ENCODE measurements around the gene SMIM35.

The SMIM35 gene

GRCh38 chr11:118017631-118018315 lies 69.0 kb downstream of the SMIM35 start:
- no peak overlapping the region for H3K4me3 ChIP-seq (ENCODE audit: extremely low read depth, insufficient read depth, low read length, poor library complexity, severe bottlenecking)
- H3K36me3 ChIP-seq (ENCODE audit: control insufficient read depth, insufficient read depth, low read length): no peaks in the 10 kb centered on the region
- 70% methylated on average over 2 of the region's 4 CpGs; no CpG with 5 or more reads in 1 of the 2 experiments for WGBS, 2 experiments (ENCODE audit: insufficient coverage in 2 of 2)
- no peaks in the 10 kb centered on the region for H3K4me1 ChIP-seq (ENCODE audit: control insufficient read depth, insufficient read depth, low read length, poor library complexity, severe bottlenecking)
- H3K27ac ChIP-seq (ENCODE audit: low read depth, low read length, severe bottlenecking): no peak overlapping the region
- peaks cover 5% of the 10 kb centered on the region for H3K9me3 ChIP-seq (ENCODE audit: control insufficient read depth, low read length)

DNA sequence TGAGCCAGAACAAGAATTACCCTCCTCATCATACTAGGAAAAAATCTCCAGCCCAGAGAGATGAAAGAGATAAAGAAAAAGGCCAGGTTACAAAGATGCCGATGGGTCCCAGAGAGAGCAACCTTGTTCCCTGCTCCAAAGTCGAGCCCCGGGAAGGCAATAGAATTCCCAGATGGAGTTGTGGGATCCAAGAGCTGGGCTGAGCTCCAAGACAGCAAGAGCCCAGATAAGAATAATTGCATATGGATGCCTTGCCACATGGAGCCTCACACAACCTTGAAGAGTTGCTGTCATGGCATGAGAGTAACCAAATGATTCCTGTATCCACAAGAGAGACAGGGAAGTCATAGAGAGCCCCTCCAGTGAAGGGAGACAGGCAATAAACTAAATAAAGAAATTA lies 69.7 kb downstream of the SMIM35 start:
- Histone ChIP-seq H3K36me3 (ENCODE audit: control insufficient read depth, insufficient read depth, low read length) (no peaks in the 10 kb centered on the region), H3K27ac (ENCODE audit: low read depth, low read length, severe bottlenecking) (no peak overlapping the region), H3K4me1 (ENCODE audit: control insufficient read depth, insufficient read depth, low read length, poor library complexity, severe bottlenecking) (peaks cover 6% of the 10 kb centered on the region), H3K4me3 (ENCODE audit: extremely low read depth, insufficient read depth, low read length, poor library complexity, severe bottlenecking) (no peak overlapping the region), H3K9me3 (ENCODE audit: control insufficient read depth, low read length) (peaks cover 5% of the 10 kb centered on the region)
- WGBS, 2 experiments (ENCODE audit: insufficient coverage in 2 of 2): 89 to 98% methylated on average over 3 of the region's 3 CpGs

DNA sequence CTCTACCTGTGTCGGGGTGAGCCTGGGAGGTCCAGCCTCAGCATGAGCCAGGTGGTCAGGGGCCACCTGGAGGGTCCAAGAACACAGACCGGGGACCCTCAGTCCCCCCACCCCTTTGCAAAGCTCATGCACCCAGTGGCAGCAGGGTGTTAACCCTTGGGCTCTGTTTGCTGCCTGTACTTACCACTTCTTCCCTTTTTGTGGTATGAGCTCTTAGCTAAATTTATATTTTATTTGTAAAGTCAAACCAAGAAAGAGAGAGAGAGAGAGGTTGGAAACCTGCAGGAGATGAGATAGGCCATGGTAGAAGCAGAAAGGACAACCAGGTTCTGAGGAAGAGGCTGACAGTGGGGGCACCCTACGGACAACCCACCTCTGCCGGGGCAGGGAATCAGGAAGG lies 70.7 kb downstream of the SMIM35 start:
- Histone ChIP-seq H3K4me3 (ENCODE audit: extremely low read depth, insufficient read depth, low read length, poor library complexity, severe bottlenecking) (no peak overlapping the region), H3K9me3 (ENCODE audit: control insufficient read depth, low read length) (peaks cover 5% of the 10 kb centered on the region), H3K27ac (ENCODE audit: low read depth, low read length, severe bottlenecking) (no peak overlapping the region), H3K4me1 (ENCODE audit: control insufficient read depth, insufficient read depth, low read length, poor library complexity, severe bottlenecking) (peaks cover 12% of the 10 kb centered on the region), H3K36me3 (ENCODE audit: control insufficient read depth, insufficient read depth, low read length) (no peaks in the 10 kb centered on the region)
- WGBS, 2 experiments (ENCODE audit: insufficient coverage in 2 of 2): 81 to 90% methylated on average over 1 to 2 of the region's 4 CpGs

GRCh38 chr11:118015385-118015841 lies 71.3 kb downstream of the SMIM35 start:
- H3K9me3 ChIP-seq (ENCODE audit: control insufficient read depth, low read length): peaks cover 5% of the 10 kb centered on the region
- no peak overlapping the region for H3K4me3 ChIP-seq (ENCODE audit: extremely low read depth, insufficient read depth, low read length, poor library complexity, severe bottlenecking)
- H3K27ac ChIP-seq (ENCODE audit: low read depth, low read length, severe bottlenecking): no peak overlapping the region
- H3K4me1 ChIP-seq (ENCODE audit: control insufficient read depth, insufficient read depth, low read length, poor library complexity, severe bottlenecking): peaks cover 12% of the 10 kb centered on the region
- H3K36me3 ChIP-seq (ENCODE audit: control insufficient read depth, insufficient read depth, low read length): no peaks in the 10 kb centered on the region
- 92 to 93% methylated on average over 8 of the region's 11 CpGs for WGBS, 2 experiments (ENCODE audit: insufficient coverage in 2 of 2)

DNA sequence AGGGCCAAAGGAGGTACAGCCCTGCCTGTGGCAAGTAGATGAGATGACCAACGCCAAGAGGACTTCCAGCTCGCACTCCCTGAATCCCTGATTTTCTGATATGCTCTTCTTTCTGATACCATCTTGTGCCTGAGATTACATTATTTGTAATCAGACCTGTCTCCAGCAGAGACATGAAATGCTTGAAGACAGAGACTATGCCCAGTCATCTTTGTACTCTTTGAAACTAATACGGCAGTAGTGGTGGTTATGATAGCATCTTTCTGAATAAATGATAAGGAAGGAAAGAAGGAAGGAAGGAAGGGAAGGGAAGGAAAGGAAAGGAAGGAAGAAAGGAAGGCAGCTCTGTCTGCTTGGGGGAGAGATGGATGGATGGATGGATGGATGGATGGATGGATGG lies 72.7 kb downstream of the SMIM35 start:
- no peak overlapping the region for H3K4me3 ChIP-seq (ENCODE audit: extremely low read depth, insufficient read depth, low read length, poor library complexity, severe bottlenecking)
- H3K36me3 ChIP-seq (ENCODE audit: control insufficient read depth, insufficient read depth, low read length): no peaks in the 10 kb centered on the region
- WGBS, 2 experiments (ENCODE audit: insufficient coverage in 2 of 2): 93 to 97% methylated on average over 3 of the region's 3 CpGs
- H3K27ac ChIP-seq (ENCODE audit: low read depth, low read length, severe bottlenecking): no peak overlapping the region
- peaks cover 5% of the 10 kb centered on the region for H3K9me3 ChIP-seq (ENCODE audit: control insufficient read depth, low read length)
- peaks cover 12% of the 10 kb centered on the region for H3K4me1 ChIP-seq (ENCODE audit: control insufficient read depth, insufficient read depth, low read length, poor library complexity, severe bottlenecking)

DNA sequence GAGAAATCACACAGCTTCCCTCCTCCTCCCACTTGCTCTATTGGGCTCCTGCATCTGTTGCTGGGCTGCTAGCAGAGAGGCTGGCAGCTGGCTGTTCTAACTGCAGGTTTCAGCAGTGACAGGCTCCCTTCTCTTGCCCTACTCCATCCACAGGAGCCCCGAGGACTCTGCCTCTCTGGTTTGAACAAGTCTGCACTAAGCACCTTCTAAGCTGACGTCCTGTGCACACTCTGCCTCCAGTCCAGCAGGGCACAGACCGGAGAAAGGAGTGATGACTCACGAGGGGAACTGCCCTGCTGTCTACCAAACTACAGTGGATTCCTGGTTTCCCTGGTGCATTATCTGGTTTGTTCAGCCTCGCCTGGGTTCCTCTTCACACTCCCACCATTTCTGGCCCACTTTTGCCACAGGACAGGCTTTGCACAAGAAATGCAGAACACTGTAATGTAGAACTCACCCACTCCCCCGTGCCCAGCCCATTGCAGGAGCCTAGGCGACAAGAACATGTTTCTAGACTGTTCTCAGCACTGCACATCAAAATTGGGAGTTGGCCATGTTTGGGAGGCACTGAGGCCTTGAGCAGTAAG lies 74.6 kb downstream of the SMIM35 start:
- Histone ChIP-seq H3K27ac (ENCODE audit: low read depth, low read length, severe bottlenecking) (no peak overlapping the region), H3K9me3 (ENCODE audit: control insufficient read depth, low read length) (no peaks in the 10 kb centered on the region)
- WGBS, 2 experiments (ENCODE audit: insufficient coverage in 2 of 2): 73 to 80% methylated on average over 4 to 7 of the region's 7 CpGs

DNA sequence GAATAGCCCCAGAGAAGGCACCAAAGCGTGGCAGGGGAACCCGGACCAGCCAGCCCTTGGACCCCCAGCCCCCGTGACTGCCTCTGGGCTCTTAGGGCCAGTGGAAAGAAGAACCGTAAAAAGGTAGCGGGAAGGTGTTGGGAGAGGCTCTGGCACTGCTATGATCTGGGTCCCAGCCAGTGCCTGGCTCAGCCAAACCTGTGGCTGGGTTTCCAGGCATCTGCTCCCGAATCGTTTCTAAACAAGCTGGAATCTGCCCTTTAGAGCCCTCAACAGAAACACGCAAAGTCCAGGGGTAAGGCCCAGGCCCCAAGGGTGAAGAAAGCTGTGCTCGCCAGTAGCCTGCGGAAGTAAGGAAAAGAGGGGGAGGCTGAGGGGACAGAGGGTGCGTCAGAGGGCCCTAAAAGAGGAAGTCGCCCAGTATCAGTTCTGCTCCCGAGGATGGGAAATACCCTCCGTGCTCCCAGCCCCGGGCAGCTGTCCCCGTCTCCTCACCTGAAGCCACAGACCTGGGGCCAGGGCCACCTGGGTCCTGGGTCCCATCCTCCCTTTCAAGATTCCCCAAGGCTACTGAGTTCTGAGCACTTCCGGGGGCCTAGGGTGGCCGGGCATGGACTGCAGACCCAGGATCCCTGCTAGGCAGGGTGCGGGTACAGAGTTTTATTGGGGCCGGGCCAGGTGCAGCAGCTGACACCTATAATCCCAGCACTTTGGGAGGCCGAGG lies 75.9 kb downstream of the SMIM35 start:
- Histone ChIP-seq H3K27ac (ENCODE audit: low read depth, low read length, severe bottlenecking) (no peak overlapping the region), H3K4me1 (ENCODE audit: control insufficient read depth, insufficient read depth, low read length, poor library complexity, severe bottlenecking) (peaks cover 12% of the 10 kb centered on the region), H3K4me3 (ENCODE audit: extremely low read depth, insufficient read depth, low read length, poor library complexity, severe bottlenecking) (no peak overlapping the region), H3K36me3 (ENCODE audit: control insufficient read depth, insufficient read depth, low read length) (no peaks in the 10 kb centered on the region), H3K9me3 (ENCODE audit: control insufficient read depth, low read length) (no peaks in the 10 kb centered on the region)
- 94 to 96% methylated on average over 18 to 21 of the region's 21 CpGs for WGBS, 2 experiments (ENCODE audit: insufficient coverage in 2 of 2)

More for the DNA sequence above, 74.6 kb downstream of the SMIM35 start:
- Histone ChIP-seq H3K4me1 (ENCODE audit: control insufficient read depth, insufficient read depth, low read length, poor library complexity, severe bottlenecking) (peaks cover 12% of the 10 kb centered on the region), H3K36me3 (ENCODE audit: control insufficient read depth, insufficient read depth, low read length) (no peaks in the 10 kb centered on the region), H3K4me3 (ENCODE audit: extremely low read depth, insufficient read depth, low read length, poor library complexity, severe bottlenecking) (no peak overlapping the region)

- no peak overlapping the region for H3K4me3 ChIP-seq (ENCODE audit: extremely low read depth, insufficient read depth, low read length, poor library complexity, severe bottlenecking)
- H3K9me3 ChIP-seq (ENCODE audit: control insufficient read depth, low read length): no peaks in the 10 kb centered on the region
- 92 to 93% methylated on average over 9 of the region's 9 CpGs for WGBS, 2 experiments (ENCODE audit: insufficient coverage in 2 of 2)
- no peaks in the 10 kb centered on the region for H3K36me3 ChIP-seq (ENCODE audit: control insufficient read depth, insufficient read depth, low read length)
- peaks cover 12% of the 10 kb centered on the region for H3K4me1 ChIP-seq (ENCODE audit: control insufficient read depth, insufficient read depth, low read length, poor library complexity, severe bottlenecking)
- no peak overlapping the region for H3K27ac ChIP-seq (ENCODE audit: low read depth, low read length, severe bottlenecking)
These were observed 76.7 kb downstream of the SMIM35 start for GRCh38 chr11:118009864-118010737.

GRCh38 chr11:118008271-118008911 lies 78.4 kb downstream of the SMIM35 start:
- H3K9me3 ChIP-seq (ENCODE audit: control insufficient read depth, low read length): no peaks in the 10 kb centered on the region
- no peaks in the 10 kb centered on the region for H3K36me3 ChIP-seq (ENCODE audit: control insufficient read depth, insufficient read depth, low read length)
- WGBS, 2 experiments (ENCODE audit: insufficient coverage in 2 of 2): 93 to 100% methylated on average over 2 to 3 of the region's 4 CpGs
- no peak overlapping the region for H3K27ac ChIP-seq (ENCODE audit: low read depth, low read length, severe bottlenecking)
- no peak overlapping the region for H3K4me3 ChIP-seq (ENCODE audit: extremely low read depth, insufficient read depth, low read length, poor library complexity, severe bottlenecking)
- peaks cover 12% of the 10 kb centered on the region for H3K4me1 ChIP-seq (ENCODE audit: control insufficient read depth, insufficient read depth, low read length, poor library complexity, severe bottlenecking)

All from mesodermal cell (in vitro differentiated cells).